ENCODE measurements around the gene NOTCH1. TPM values are rescaled to one million over a fixed set of nuclear protein-coding genes. Genes with fewer than 3 reads are reported as not detected.
A peak's percentile ranks its signal among the peaks of the same experiment; 100 is the strongest.

NOTCH1 gene
- total RNA-seq, 1 experiment from 2014 or later: 39.2 TPM

- H3F3A ChIP-seq (ENCODE audit: insufficient read depth, low read depth): peaks cover 17% of the 10 kb centered on the region; the same call in 1 of the 2 replicates
- no peak overlapping the region for H3K27ac ChIP-seq
- H3K4me3 ChIP-seq: no peak overlapping the region
- no peaks in the 10 kb centered on the region for H3K9me3 ChIP-seq (ENCODE audit: insufficient read depth, low read depth)
- no peaks in the 10 kb centered on the region for H3K36me3 ChIP-seq (ENCODE audit: low read depth)
- peaks cover 9% of the 10 kb centered on the region; the same call in 1 of the 2 replicates for H4K20me1 ChIP-seq (ENCODE audit: insufficient read depth)
- intact Hi-C loops (cut with micrococcal nuclease; ENCODE audit: unreplicated experiment): no loop called here
- H3K9me2 ChIP-seq (ENCODE audit: insufficient read depth): no peaks in the 10 kb centered on the region
- H3K4me2 ChIP-seq: no peak overlapping the region
- DNase-seq: peak in 1 of 2 experiments; percentile 71
- CTCF ChIA-PET: interaction anchor here (0.6 kb wide), 1 partner anchor 45 kb away, joined by 3 read pairs; no protein-coding TSS in a partner anchor
- H3K4me1 ChIP-seq (replicated peaks; ENCODE audit: insufficient read depth): peaks cover under 1% of the 10 kb centered on the region; the same call in 1 of the 2 replicates
- no TSS peak for BruUV-seq (replicated peaks)
- H3K79me2 ChIP-seq (ENCODE audit: low read depth): 0 out of 2 replicates have a peak, but pooled peaks cover 2% of the 10 kb centered on the region
- H3K27me3 ChIP-seq (ENCODE audit: insufficient read depth, low read depth): no peaks in the 10 kb centered on the region
- TF ChIP-seq CTCF (conservative IDR thresholded peaks at IDR 0.05): no peak
- POLR2A ChIA-PET (ENCODE audit: unreplicated experiment): no interaction called here
- H2AFZ ChIP-seq: no peak overlapping the region
Observed at GRCh38 chr9:136533775-136534157, 12.1 kb downstream of the NOTCH1 start.

GRCh38 chr9:136532799-136533774, 12.8 kb downstream of the NOTCH1 start:
- Histone ChIP-seq H3K4me2 (no peak overlapping the region), H3K4me1 (replicated peaks; ENCODE audit: insufficient read depth) (no peaks in the 10 kb centered on the region), H3K4me3 (no peak overlapping the region), H3K27ac (no peak overlapping the region), H4K20me1 (ENCODE audit: insufficient read depth) (peaks cover 12% of the 10 kb centered on the region; the same call in 1 of the 2 replicates), H3K9me3 (ENCODE audit: insufficient read depth, low read depth) (no peaks in the 10 kb centered on the region), H3F3A (ENCODE audit: insufficient read depth, low read depth) (peaks cover 17% of the 10 kb centered on the region; the same call in 1 of the 2 replicates), H3K27me3 (ENCODE audit: insufficient read depth, low read depth) (no peaks in the 10 kb centered on the region), H2AFZ (no peak overlapping the region), H3K36me3 (ENCODE audit: low read depth) (no peaks in the 10 kb centered on the region), H3K79me2 (ENCODE audit: low read depth) (no peaks in the 10 kb centered on the region), H3K9me2 (ENCODE audit: insufficient read depth) (no peaks in the 10 kb centered on the region)
- intact Hi-C loops (cut with micrococcal nuclease; ENCODE audit: unreplicated experiment): no loop called here
- CTCF ChIA-PET: no interaction called here
- BruUV-seq (replicated peaks): no TSS peak
- POLR2A ChIA-PET (ENCODE audit: unreplicated experiment): no interaction called here
- no peak for TF ChIP-seq EZH2 (IDR thresholded peaks at IDR 0.05; ENCODE audit: low read depth)
- DNase-seq: no peak

- Histone ChIP-seq H3K27me3 (ENCODE audit: insufficient read depth, low read depth) (no peaks in the 10 kb centered on the region), H3K4me1 (replicated peaks; ENCODE audit: insufficient read depth) (no peaks in the 10 kb centered on the region), H3K4me2 (no peak overlapping the region), H2AFZ (no peak overlapping the region), H3F3A (ENCODE audit: insufficient read depth, low read depth) (peaks cover 10% of the 10 kb centered on the region; the same call in 1 of the 2 replicates), H4K20me1 (ENCODE audit: insufficient read depth) (peaks cover 12% of the 10 kb centered on the region; the same call in 1 of the 2 replicates), H3K36me3 (ENCODE audit: low read depth) (no peaks in the 10 kb centered on the region), H3K79me2 (ENCODE audit: low read depth) (no peaks in the 10 kb centered on the region), H3K4me3 (no peak overlapping the region), H3K9me3 (ENCODE audit: insufficient read depth, low read depth) (no peaks in the 10 kb centered on the region), H3K27ac (no peak overlapping the region), H3K9me2 (ENCODE audit: insufficient read depth) (no peaks in the 10 kb centered on the region)
- POLR2A ChIA-PET (ENCODE audit: unreplicated experiment): interaction anchor here (0.6 kb wide), 1 partner anchor 46 kb away, joined by 4 read pairs; no protein-coding TSS in a partner anchor
- intact Hi-C loops (cut with micrococcal nuclease; ENCODE audit: unreplicated experiment): no loop called here
- CTCF ChIA-PET: no interaction called here
- BruUV-seq (replicated peaks): no TSS peak
- no peak for DNase-seq
- TF ChIP-seq EZH2 (IDR thresholded peaks at IDR 0.05; ENCODE audit: low read depth): no peak
- TF ChIP-seq CTCF (conservative IDR thresholded peaks at IDR 0.05): no peak
Observed at GRCh38 chr9:136531904-136532798, 13.7 kb downstream of the NOTCH1 start.
